Panc1 (cell line): Measurements from ENCODE around the gene RETREG3. TPM values are rescaled to one million over a fixed set of nuclear protein-coding genes. Genes with fewer than 3 reads are reported as not detected.
"Not testable (repeated sequence)": the region's sequence is repeated elsewhere in the genome, so short reads cannot be mapped to it uniquely, and the experiment has no call there.

Experiments used
- ATAC-seq: fragments of 200-7000 bp; cut with Tn5 transposase; 2 replicates; pipeline ENCODE4 v1.9.1; 2020; ENCODE audit warnings: mild to moderate bottlenecking, moderate library complexity
- BruUV-seq: library from RNA; stranded (reverse); fragments of 400-500 nt; replicated peaks from 2 replicates; lab custom pipeline; 2021; lab: Mats Ljungman, UMichigan
- CTCF ChIA-PET: fragments of 300-600 bp; sonication (Branson Sonifier 250); formaldehyde crosslinking; loops from one replicate; lab custom pipeline; 2022; ENCODE audit warnings: antibody characterized with exemption; lab: Charles Lee
- POLR2A ChIA-PET: fragments of 300-600 bp; sonication (Branson Sonifier 250); formaldehyde crosslinking; loops from one replicate; lab custom pipeline; 2022; ENCODE audit warnings: antibody characterized with exemption; lab: Charles Lee
- DNase-seq: peaks from one replicate; pipeline ENCODE4 v3.0.0-alpha.2; 2010; ENCODE audit warnings: low read depth, low spot score
- H3K27ac ChIP-seq: 2 replicates; pipeline ENCODE4 v1.5.1; 2011; ENCODE audit warnings: mild to moderate bottlenecking, low read length, inconsistent platforms
- H3K27me3 ChIP-seq: fragments of 200-500 bp; sonication (Bioruptor generic); 2 replicates; pipeline ENCODE4 v1.6.0; 2014; ENCODE audit warnings: low read length, inconsistent platforms; ENCODE audit not compliant: control insufficient read depth, insufficient read depth
- H3K36me3 ChIP-seq: fragments of 200-500 bp; sonication (Bioruptor generic); 2 replicates; pipeline ENCODE4 v1.5.1; 2014; ENCODE audit warnings: inconsistent platforms, mild to moderate bottlenecking, low read length, moderate library complexity; ENCODE audit not compliant: control insufficient read depth, insufficient read depth
- H3K4me1 ChIP-seq: 2 replicates; pipeline ENCODE4 v1.5.1; 2011; ENCODE audit warnings: inconsistent platforms, mild to moderate bottlenecking, low read length, moderate library complexity; ENCODE audit not compliant: control insufficient read depth, insufficient read depth
- H3K4me3 ChIP-seq, 2 experiments: 2 replicates each; pipeline ENCODE4 v1.5.1; 2011 to 2012; ENCODE audit warnings: low read depth in 2 of 2, low read length in 2 of 2, mild to moderate bottlenecking in 2 of 2, inconsistent platforms in 1 of 2, moderate library complexity in 1 of 2
- H3K9me3 ChIP-seq: fragments of 200-500 bp; sonication (Bioruptor generic); 2 replicates; pipeline ENCODE4 v1.5.1; 2014; ENCODE audit warnings: low read depth, mild to moderate bottlenecking, inconsistent platforms, low read length, moderate library complexity; ENCODE audit not compliant: control insufficient read depth, insufficient read depth
- POLR2AphosphoS5 ChIP-seq: IDR thresholded peaks from 2 replicates; pipeline ENCODE4 v1.6.1; 2012; ENCODE audit warnings: mild to moderate bottlenecking, low read depth, low read length, moderate library complexity
- REST ChIP-seq, 2 experiments: IDR thresholded peaks; 2 replicates each; pipeline ENCODE4 v1.6.1; 2011 to 2012; ENCODE audit warnings: low read depth in 2 of 2, control low read depth in 1 of 2, low read length in 1 of 2, mild to moderate bottlenecking in 1 of 2, moderate library complexity in 1 of 2; ENCODE audit not compliant: insufficient read depth in 1 of 2
- SIN3A ChIP-seq: IDR thresholded peaks from 2 replicates; pipeline ENCODE4 v1.6.1; 2012; ENCODE audit warnings: low read depth, mild to moderate bottlenecking, low read length, moderate library complexity, borderline replicate concordance; ENCODE audit not compliant: insufficient read depth
- TCF7L2 ChIP-seq: IDR thresholded peaks from 2 replicates; pipeline ENCODE4 v1.6.1; 2011; ENCODE audit warnings: mild to moderate bottlenecking, low read depth, low read length, inconsistent platforms
- in situ Hi-C: cut with HindIII; loops from 2 replicates; pipeline ENCODE4 v1.10.0; 2016; ENCODE audit warnings: low sequenced_read_pairs, low pct_unique_long_range_greater_than_20kb
- intact Hi-C: fragments of 100-400 bp; cut with micrococcal nuclease; formaldehyde crosslinking; loops from one replicate; pipeline ENCODE4 v1.10.0; 2022; ENCODE audit not compliant: unreplicated experiment
- total RNA-seq: library from RNA; stranded (reverse); gene quantifications from one replicate; pipeline ENCODE4 v1.2.1, GENCODE V29; 2021; ENCODE audit not compliant: unreplicated experiment
- TF ChIP-seq, protein P1 (sequence below): fragments of 450-650 bp; IDR thresholded peaks from 2 replicates; pipeline ENCODE4 v1.5.1; 2017; ENCODE audit warnings: mild to moderate bottlenecking

RETREG3 gene
- total RNA-seq, 1 experiment from 2014 or later: 42.3 TPM

- intact Hi-C loops (no loop called here), in situ Hi-C loops (no loop called here)
- H3K36me3 ChIP-seq: no peaks in the 10 kb centered on the region
- H3K27ac ChIP-seq: no peak overlapping the region
- H3K9me3 ChIP-seq: no peaks in the 10 kb centered on the region
- H3K4me3 ChIP-seq: peak overlapping the region; percentile 36 to 52
- ATAC-seq (peak; percentile 17; the same call in 1 of the 2 replicates), DNase-seq (no peak)
- BruUV-seq: no TSS peak
- no peak for TF ChIP-seq TCF7L2
- no peak for TF ChIP-seq REST (IDR thresholded peaks at IDR 0.05; ENCODE audit: insufficient read depth in 1 of 2, low read depth in 2 of 2, low read length in 1 of 2)
- TF ChIP-seq POLR2AphosphoS5: no peak
- TF ChIP-seq SIN3A: no peak
- TF ChIP-seq, protein P1, sequence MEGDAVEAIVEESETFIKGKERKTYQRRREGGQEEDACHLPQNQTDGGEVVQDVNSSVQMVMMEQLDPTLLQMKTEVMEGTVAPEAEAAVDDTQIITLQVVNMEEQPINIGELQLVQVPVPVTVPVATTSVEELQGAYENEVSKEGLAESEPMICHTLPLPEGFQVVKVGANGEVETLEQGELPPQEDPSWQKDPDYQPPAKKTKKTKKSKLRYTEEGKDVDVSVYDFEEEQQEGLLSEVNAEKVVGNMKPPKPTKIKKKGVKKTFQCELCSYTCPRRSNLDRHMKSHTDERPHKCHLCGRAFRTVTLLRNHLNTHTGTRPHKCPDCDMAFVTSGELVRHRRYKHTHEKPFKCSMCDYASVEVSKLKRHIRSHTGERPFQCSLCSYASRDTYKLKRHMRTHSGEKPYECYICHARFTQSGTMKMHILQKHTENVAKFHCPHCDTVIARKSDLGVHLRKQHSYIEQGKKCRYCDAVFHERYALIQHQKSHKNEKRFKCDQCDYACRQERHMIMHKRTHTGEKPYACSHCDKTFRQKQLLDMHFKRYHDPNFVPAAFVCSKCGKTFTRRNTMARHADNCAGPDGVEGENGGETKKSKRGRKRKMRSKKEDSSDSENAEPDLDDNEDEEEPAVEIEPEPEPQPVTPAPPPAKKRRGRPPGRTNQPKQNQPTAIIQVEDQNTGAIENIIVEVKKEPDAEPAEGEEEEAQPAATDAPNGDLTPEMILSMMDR: no peak
- peaks cover 6% of the 10 kb centered on the region; the same call in 1 of the 2 replicates for H3K4me1 ChIP-seq
- no peaks in the 10 kb centered on the region for H3K27me3 ChIP-seq
- ChIA-PET POLR2A (interaction anchor here (0.5 kb wide), 1 partner anchor 219 kb away, joined by 5 read pairs; no protein-coding TSS in a partner anchor), CTCF (interaction anchor here (1.0 to 1.1 kb wide), 2 partner anchors 18 to 216 kb away, joined by 3 read pairs; no protein-coding TSS in a partner anchor)
Observed at GRCh38 chr17:42547698-42548069, 61.5 kb downstream of the RETREG3 start.

DNA sequence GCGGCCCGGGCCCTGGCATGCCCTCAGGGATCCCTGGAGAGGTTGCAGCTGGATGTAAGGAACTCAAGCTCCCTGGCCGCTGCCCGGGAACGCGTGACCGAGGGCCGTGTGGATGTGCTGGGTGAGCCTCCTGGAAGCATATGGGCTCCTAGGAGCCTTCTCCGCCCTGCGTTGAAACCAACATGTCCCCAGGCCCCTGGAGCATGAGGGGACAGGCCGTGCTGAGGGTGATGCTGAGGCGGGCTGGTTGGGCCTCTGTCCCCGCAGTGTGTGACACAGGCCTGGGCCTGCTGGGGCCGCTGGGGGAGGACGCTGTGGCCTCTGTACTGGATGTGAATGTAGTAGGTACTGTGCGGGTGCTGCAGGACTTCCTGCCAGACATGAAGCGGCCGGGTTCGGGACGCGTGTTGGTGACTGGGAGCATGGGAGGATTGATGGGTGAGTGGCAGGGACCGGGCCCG lies 62.1 kb downstream of the RETREG3 start:
- H3K9me3 ChIP-seq: no peaks in the 10 kb centered on the region
- no peak for TF ChIP-seq POLR2AphosphoS5
- TF ChIP-seq SIN3A: no peak
- TF ChIP-seq, protein P1: no peak
- TF ChIP-seq REST (IDR thresholded peaks at IDR 0.05; ENCODE audit: insufficient read depth in 1 of 2, low read depth in 2 of 2, low read length in 1 of 2): no peak
- no peak for TF ChIP-seq TCF7L2
- no peak for ATAC-seq
- no peak overlapping the region for H3K27ac ChIP-seq
- in situ Hi-C loops (no loop called here), intact Hi-C loops (no loop called here)
- H3K27me3 ChIP-seq: no peaks in the 10 kb centered on the region
- no peak overlapping the region for H3K4me3 ChIP-seq
- POLR2A ChIA-PET: no interaction called here
- peaks cover 6% of the 10 kb centered on the region; the same call in 1 of the 2 replicates for H3K4me1 ChIP-seq
- no TSS peak for BruUV-seq
- no peaks in the 10 kb centered on the region for H3K36me3 ChIP-seq
- DNase-seq: no peak
- CTCF ChIA-PET: no interaction called here

- not testable (repeated sequence) for ATAC-seq
Observed at GRCh38 chr17:42545755-42546505, 63.2 kb downstream of the RETREG3 start.

More at GRCh38 chr17:42545755-42546505, 63.2 kb downstream of the RETREG3 start:
- H3K4me1 ChIP-seq, DNase-seq, CTCF ChIA-PET, H3K4me3 ChIP-seq, BruUV-seq, H3K27me3 ChIP-seq, POLR2A ChIA-PET, in situ Hi-C loops, H3K27ac ChIP-seq, H3K9me3 ChIP-seq, H3K36me3 ChIP-seq, intact Hi-C loops: not testable (repeated sequence)
